ENCODE results near the gene FNBP1L. TPM values are rescaled to one million over a fixed set of nuclear protein-coding genes. Genes with fewer than 3 reads are reported as not detected.

FNBP1L gene
- total and polyA plus RNA-seq, 2 donors (not counting 1 experiment from before 2014, with no cell fraction given): 0.86 to 5.4 TPM

- 71% methylated on average over 1 of the region's 4 CpGs for WGBS (ENCODE audit: insufficient coverage)
- intact Hi-C loops (cut with micrococcal nuclease): loop anchor here (5.0 to 10.0 kb wide), 2 partner anchors 192 to 439 kb away; partner anchors contain the start of gene DNTTIP2
- Histone ChIP-seq H2AFZ (ENCODE audit: insufficient read depth, low read depth, low read length, poor library complexity, severe bottlenecking) (no peak overlapping the region), H3K27me3 (replicated peaks in 1 of 4; ENCODE audit: control extremely low read depth in 1 of 4, control insufficient read depth in 3 of 4, insufficient read depth in 4 of 4, low read length in 3 of 4) (peaks cover 0 to 10% (median 0%) of the 10 kb centered on the region in 4 experiments), H3K9me3 (ENCODE audit: control extremely low read depth in 1 of 3, control insufficient read depth in 2 of 3, insufficient read depth in 1 of 3, low read length in 2 of 3) (peaks cover 0 to 3% (median 0%) of the 10 kb centered on the region in 3 donors), H3K4me3 (ENCODE audit: control extremely low read depth in 1 of 5, extremely low read depth in 1 of 5, insufficient read depth in 1 of 5, low read depth in 2 of 5, low read length in 4 of 5) (no peak overlapping the region), H3K27ac (ENCODE audit: low read length in 2 of 2) (no peak overlapping the region), H3K9ac (ENCODE audit: low read length) (no peak overlapping the region), H3K79me2 (ENCODE audit: control insufficient read depth, insufficient read depth, low read length) (no peaks in the 10 kb centered on the region), H3K36me3 (replicated peaks in 1 of 2; ENCODE audit: control extremely low read depth in 1 of 2, control insufficient read depth in 1 of 2, extremely low read depth in 1 of 2, insufficient read depth in 2 of 2, low read length in 1 of 2) (no peaks in the 10 kb centered on the region), H3K4me2 (replicated peaks; ENCODE audit: low read depth, low read length, poor library complexity, severe bottlenecking) (no peak overlapping the region), H4K20me1 (ENCODE audit: control insufficient read depth, insufficient read depth, low read length, poor library complexity, severe bottlenecking) (no peaks in the 10 kb centered on the region), H3K4me1 (ENCODE audit: control insufficient read depth in 2 of 2, insufficient read depth in 2 of 2, low read length in 2 of 2) (no peaks in the 10 kb centered on the region)
- ATAC-seq (ENCODE audit: low read depth) (no peak), DNase-seq (no peak)
- POLR2A ChIA-PET: no interaction called here
- TF ChIP-seq EZH2 (IDR thresholded peaks at IDR 0.05; ENCODE audit: borderline replicate concordance, insufficient read depth, low read depth, low read length, poor library complexity, severe bottlenecking) (no peak), CTCF (IDR thresholded peaks at IDR 0.05) (no peak)
- CTCF ChIA-PET: interaction anchor here (1.2 kb wide), 1 partner anchor 408 kb away, joined by 6 read pairs; no protein-coding TSS in a partner anchor
- no peaks in the 10 kb centered on the region for H3K9me3 Mint-ChIP-seq (ENCODE audit: insufficient read depth)
- no peak overlapping the region for H3K27ac Mint-ChIP-seq
- peaks cover 15% of the 10 kb centered on the region for H3K27me3 Mint-ChIP-seq
- no peak overlapping the region for H3K4me3 Mint-ChIP-seq
- H3K4me1 Mint-ChIP-seq: no peaks in the 10 kb centered on the region
Observed at GRCh38 chr1:93435443-93435842, 12.5 kb upstream of the FNBP1L start.

- Histone ChIP-seq H3K9me3 (ENCODE audit: control extremely low read depth in 1 of 3, control insufficient read depth in 2 of 3, insufficient read depth in 1 of 3, low read length in 2 of 3) (peaks cover 0 to 3% (median 0%) of the 10 kb centered on the region in 3 donors), H3K27me3 (replicated peaks in 1 of 4; ENCODE audit: control extremely low read depth in 1 of 4, control insufficient read depth in 3 of 4, insufficient read depth in 4 of 4, low read length in 3 of 4) (peaks cover 0 to 10% (median 0%) of the 10 kb centered on the region in 4 experiments), H3K9ac (ENCODE audit: low read length) (no peak overlapping the region), H2AFZ (ENCODE audit: insufficient read depth, low read depth, low read length, poor library complexity, severe bottlenecking) (no peak overlapping the region), H3K79me2 (ENCODE audit: control insufficient read depth, insufficient read depth, low read length) (no peaks in the 10 kb centered on the region), H3K27ac (ENCODE audit: low read length in 2 of 2) (no peak overlapping the region), H3K4me3 (ENCODE audit: control extremely low read depth in 1 of 5, extremely low read depth in 1 of 5, insufficient read depth in 1 of 5, low read depth in 2 of 5, low read length in 4 of 5) (no peak overlapping the region), H3K4me1 (ENCODE audit: control insufficient read depth in 2 of 2, insufficient read depth in 2 of 2, low read length in 2 of 2) (no peaks in the 10 kb centered on the region), H3K4me2 (replicated peaks; ENCODE audit: low read depth, low read length, poor library complexity, severe bottlenecking) (no peak overlapping the region), H3K36me3 (replicated peaks in 1 of 2; ENCODE audit: control extremely low read depth in 1 of 2, control insufficient read depth in 1 of 2, extremely low read depth in 1 of 2, insufficient read depth in 2 of 2, low read length in 1 of 2) (no peaks in the 10 kb centered on the region), H4K20me1 (ENCODE audit: control insufficient read depth, insufficient read depth, low read length, poor library complexity, severe bottlenecking) (no peaks in the 10 kb centered on the region)
- H3K27me3 Mint-ChIP-seq: peaks cover 15% of the 10 kb centered on the region
- ATAC-seq (ENCODE audit: low read depth) (no peak), DNase-seq (no peak)
- H3K4me1 Mint-ChIP-seq: no peaks in the 10 kb centered on the region
- H3K4me3 Mint-ChIP-seq: no peak overlapping the region
- no CpG with 5 or more reads among the region's 1 CpG for WGBS (ENCODE audit: insufficient coverage)
- H3K9me3 Mint-ChIP-seq (ENCODE audit: insufficient read depth): no peaks in the 10 kb centered on the region
- H3K27ac Mint-ChIP-seq: no peak overlapping the region
- TF ChIP-seq CTCF (IDR thresholded peaks at IDR 0.05) (no peak), EZH2 (IDR thresholded peaks at IDR 0.05; ENCODE audit: borderline replicate concordance, insufficient read depth, low read depth, low read length, poor library complexity, severe bottlenecking) (no peak)
- ChIA-PET CTCF (interaction anchor here (0.9 to 2.1 kb wide), 9 partner anchors 8 to 408 kb away, joined by 3 to 24 read pairs (median 5); partner anchors contain the start of gene FNBP1L), POLR2A (no interaction called here)
- intact Hi-C loops (cut with micrococcal nuclease): loop anchor here (5.0 to 10.0 kb wide), 2 partner anchors 191 to 438 kb away; partner anchors contain the start of gene DNTTIP2
Observed at GRCh38 chr1:93436496-93436895, 11.4 kb upstream of the FNBP1L start.
